ENCODE results near the gene LYPD4.
A peak's percentile ranks its signal among the peaks of the same experiment; 100 is the strongest.

LYPD4 gene

DNA sequence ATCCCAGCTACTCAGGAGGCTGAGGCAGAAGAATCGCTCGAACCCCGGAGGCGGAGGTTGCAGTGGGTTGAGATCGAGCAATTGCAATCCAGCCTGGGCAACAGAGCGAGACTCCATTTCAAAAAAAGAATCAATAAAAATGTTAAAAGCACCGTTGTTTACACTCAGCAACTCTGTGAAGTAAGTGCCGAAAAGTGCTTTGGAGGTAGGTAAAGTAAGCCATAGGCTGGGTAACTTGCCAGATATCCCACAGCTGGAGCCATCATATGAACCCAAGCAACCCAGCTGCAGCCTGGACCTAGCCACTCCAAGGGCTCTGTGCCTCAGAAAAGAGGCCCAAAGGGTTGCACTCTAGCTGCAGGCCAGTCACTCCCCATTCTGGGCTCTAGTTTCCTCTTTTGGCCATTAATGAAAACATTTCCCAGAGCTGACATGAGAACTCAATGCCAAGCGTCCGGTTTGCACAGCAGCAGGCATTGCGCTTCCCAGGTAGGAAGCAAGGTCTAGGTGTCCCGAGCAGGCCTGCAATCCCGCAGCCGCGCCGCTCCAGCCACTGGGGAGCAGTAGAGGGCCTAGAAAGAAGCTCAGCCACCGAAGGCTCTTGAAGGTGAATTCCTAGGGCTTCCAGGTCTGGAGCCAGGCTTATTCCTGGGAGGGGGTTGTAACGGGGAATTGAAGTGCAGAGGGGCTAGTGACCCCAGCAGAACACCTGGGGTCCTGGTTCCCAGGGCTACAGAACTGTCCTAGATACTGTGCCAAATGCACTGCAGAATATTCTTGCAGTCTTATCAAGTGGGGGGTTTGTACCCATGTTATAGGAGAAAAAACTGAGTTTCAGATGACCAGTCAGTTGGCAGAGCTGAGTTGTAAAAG, 28.5 kb upstream of the LYPD4 start:
- DNase-seq (ENCODE audit: low read depth), result peak; percentile 47

DNA sequence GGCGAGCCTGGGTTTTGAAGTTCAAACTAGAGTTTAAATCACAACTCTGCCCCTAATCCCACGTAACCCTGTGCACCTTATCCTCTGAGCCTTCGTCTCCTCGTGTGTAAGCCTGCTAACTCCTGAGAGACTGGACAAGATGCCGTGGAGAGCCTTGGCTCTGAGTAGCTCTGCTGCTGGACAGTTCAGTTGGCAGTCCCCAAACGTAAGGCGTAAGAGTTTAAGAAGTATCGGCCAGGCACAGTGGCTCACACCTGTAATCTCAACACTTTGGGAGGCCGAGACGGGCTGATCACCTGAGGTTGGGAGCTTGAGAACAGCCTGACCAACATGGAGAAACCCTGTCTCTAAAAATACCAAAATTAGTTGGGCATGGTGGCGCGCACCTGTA, 27.9 kb upstream of the LYPD4 start:
- no peak for DNase-seq (ENCODE audit: low read depth)

DNA sequence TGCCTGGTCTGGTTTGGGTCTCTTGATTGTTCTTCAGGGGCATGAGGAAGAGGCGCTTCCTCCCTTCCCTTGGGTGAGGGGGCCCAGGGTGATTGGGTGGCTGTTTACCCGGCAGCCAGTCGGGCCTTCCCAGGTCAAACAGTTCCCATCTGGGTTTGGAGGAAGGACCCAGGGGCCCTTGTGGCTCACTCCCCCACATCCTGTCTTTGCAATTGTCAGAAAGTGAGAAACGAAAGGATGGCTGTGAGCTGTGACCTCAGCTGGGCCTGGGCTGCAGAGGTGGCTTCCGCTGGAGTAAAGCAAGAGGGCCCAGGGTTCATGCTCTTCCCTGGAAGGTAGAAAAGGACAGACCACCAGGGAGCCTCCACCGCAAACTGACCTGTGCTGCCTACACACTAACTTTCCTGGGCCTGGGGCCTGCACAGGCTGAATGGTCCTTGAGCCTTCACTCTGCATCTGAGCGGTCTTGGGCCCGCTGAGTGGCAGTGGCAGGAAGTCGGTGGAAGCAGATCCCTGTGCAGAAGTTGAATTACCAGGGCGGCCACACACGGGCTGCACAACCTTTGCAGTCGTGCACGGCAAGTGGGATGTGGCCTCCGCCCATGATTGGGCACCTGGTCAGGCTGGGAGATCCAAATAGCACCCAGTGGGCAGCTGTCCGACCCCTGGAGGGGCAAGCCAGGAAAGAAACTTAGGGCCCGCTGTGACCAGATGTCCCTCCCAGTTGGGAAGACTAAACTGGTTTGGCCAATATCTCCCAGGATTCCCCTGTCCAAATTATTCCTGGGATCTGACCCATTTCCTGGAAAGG, 27.3 kb upstream of the LYPD4 start:
- DNase-seq (ENCODE audit: low read depth), result peak; percentile 42

DNA sequence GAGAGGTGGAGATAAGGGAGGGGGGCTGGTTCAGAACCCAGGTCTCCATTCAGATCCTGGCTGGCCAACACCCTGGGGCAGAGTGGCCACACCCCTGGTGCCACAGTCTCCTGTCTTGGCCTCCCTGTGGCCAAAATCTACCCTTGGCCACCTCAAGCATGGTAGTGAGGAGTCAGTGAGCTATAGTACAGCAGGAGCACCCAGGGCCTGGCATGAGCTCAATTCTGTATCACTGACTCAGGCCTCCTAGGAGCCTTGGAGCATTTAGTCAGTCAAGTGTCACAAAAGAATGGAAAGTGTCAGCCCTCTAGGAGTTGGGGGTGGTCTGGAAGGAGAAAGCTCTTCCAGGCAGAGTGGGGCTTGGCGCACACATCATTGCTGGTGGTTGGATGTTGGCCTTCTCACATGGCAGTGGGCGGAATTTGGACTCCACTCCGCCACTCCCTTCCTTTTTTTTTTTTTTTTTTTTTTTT, 26.0 kb upstream of the LYPD4 start:
- no peak for DNase-seq (ENCODE audit: low read depth)

DNA sequence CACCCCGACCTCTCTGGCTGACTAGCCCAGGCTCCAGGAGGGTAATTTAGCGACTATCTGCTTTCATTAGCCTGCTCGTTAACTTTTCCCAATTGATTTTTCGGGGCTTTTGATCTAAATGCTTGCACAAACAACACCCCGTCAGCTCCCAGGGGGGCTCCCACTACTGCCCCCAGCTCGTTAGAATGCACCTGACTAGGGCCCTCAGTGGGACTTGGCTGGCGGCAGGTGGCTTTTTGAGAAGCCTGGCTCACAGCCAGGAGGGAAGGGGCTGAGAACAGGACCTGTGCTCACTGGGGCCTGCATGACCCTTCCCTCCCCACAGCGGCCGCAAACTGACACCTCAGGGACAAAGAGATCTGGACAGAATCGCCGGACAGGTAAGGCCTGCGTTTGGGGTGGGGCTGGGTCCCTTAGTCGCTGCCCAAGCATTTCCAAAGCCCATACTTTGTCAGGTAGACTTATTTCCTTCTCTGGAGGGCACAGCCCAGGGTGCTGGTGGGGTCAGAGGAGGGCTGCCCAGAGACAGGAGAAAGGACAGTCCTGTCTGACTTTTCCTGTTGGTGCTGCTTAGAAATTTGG, 25.0 kb upstream of the LYPD4 start:
- DNase-seq (ENCODE audit: low read depth), result no peak

DNA sequence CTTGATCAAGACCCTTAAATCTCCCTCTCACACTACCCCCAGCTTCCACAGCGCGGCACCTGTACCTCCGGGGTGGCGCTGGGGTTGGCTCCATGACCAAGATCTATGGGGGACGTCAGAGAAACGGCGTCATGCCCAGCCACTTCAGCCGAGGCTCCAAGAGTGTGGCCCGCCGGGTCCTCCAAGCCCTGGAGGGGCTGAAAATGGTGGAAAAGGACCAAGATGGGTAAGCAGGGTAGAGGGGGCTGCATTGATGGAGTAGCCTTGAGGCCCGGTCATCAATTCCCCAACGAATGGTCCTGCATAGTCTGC, 24.5 kb upstream of the LYPD4 start:
- no peak for DNase-seq (ENCODE audit: low read depth)

DNA sequence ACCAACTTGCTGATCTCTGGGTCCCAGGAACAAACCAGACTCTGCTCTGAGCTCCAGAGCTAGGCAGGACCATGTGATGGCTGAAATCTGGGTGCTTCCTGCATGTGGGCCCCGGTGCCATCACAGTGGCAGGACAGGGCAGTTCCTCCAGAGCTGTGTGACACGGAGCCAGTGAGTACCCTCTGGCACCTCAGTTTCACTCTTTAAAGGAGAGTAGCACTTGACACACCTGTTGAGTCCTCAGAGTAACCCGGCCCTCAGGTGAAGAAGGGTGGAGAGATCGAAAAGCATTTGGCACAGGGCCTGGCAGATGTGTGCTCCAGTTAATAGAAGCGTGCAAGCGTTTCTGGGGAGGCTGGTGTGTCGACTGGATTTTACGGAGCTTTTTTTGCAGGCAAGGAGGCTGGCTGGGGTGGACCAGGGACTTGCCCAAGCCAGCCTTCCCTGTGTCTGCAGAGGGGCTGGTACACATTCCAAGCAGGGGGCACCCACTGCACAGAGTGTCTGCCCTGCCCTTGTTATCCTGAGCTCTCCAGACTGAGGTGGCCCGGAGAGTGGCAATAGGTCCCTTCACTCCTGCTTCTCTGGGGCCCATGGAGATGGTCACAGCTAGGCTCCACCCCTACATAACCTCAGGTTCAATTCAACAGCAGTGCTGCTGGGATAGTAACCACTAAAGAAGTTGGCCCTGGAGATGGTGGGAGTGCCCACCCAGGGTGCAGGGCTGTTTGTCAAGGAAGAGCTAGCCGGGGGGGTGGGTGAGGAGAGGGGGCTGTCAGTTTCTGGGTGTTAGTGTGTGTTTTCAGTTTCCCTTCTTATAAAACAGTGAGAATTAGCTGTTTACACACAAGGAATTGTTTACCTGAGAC, 23.9 kb upstream of the LYPD4 start:
- no peak for DNase-seq (ENCODE audit: low read depth)

DNA sequence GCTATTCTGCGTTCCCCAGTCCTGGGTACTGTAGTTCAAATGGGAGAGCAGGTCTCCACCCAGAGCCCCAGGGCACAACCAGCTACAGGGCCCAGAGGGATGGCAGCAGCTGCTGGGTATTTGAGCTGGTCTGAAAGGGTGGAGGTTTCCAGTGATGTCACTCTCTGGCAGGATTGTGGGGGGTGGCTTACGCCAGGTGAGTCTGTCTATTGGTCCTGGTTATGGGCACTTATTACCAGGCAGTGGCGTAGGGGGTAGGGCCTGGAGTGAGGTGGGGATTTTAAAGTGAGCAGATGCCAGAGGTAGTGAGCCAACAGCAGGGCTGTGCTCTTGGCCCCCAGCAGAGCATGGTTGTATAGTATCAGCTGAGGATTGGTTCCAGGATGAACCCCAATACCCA, 21.8 kb upstream of the LYPD4 start:
- DNase-seq (ENCODE audit: low read depth), result no peak

DNA sequence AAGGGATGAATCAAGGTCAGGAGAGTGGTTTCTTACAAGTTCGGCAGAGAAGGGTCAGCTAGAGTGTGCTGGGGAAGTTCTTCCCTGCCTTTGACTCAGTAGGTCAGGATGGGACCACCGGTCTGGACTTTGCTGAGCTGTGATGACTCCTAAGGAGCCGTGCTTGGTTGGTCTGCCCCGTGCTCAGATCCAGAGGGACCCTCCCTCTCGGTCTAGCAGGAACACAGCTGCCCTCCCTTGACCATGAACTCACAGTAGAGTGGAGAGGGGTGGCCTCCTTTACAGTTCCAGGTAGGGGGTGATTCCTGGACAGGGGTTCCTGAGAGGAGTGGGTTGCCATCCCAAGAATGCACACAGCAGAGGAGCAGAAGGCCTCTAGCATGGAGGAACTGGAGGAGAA, 19.9 kb upstream of the LYPD4 start:
- no peak for DNase-seq (ENCODE audit: low read depth)

DNA sequence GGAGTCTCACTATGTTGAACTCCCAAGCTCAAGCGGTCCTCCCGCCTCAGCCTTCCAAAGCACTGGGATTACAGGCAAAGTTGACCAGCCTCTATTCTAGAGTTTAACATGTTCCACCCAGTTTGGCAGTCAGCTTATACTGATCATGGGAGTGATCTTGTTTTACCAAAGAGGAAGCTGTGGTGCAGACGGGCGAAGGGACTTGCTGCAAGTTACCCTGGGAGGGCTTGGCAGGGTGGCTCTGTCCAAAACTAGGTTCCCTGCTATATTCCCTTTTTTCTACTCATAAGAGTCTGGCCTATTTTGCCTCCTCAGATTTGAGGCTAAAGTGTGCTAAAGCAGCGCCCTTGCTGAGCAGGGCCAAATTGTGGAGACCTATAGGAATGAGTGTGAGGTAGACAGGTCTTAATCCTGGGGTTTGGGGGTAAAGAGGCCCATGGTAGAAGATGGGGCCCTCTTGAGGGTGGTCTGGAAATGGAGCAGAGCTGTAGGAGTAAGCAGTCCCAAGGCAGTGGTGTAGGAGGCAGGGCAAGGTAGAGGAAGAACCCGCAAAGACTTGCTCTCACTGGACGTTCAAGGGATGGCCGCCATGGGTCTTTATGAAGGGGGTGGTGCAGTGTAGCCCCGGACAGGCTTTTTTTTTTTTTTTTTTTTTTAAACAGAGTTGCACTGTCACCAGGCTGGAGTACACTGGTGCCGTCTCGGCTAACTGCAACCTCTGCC, 18.9 kb upstream of the LYPD4 start:
- no peak for DNase-seq (ENCODE audit: low read depth)

DNA sequence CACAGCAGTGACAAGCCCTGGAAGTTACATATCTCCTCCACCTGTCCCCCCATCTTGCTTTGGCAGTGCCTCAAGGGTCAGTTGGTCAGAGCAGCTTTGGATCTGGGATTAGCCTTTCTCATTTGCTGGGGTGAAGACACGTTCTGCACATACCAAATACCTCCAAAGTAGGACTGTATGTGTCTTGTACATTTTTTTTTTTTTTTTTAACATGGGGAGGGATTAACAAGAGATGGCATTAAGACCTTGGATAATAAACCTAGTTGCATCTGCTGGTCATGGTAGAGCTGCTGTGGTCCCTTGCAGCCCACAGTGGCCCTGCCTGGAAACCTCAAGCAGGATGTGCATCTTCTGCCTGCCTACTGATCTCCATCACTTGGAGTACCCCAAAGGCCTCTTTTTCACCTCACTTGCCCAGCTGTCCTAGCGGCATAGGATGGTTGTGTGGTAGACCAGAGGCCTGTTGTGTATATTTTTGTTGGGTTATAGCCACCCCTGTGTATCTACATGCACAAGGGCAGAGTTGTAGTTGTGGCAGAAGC, 18.0 kb upstream of the LYPD4 start:
- no peak for DNase-seq (ENCODE audit: low read depth)

DNA sequence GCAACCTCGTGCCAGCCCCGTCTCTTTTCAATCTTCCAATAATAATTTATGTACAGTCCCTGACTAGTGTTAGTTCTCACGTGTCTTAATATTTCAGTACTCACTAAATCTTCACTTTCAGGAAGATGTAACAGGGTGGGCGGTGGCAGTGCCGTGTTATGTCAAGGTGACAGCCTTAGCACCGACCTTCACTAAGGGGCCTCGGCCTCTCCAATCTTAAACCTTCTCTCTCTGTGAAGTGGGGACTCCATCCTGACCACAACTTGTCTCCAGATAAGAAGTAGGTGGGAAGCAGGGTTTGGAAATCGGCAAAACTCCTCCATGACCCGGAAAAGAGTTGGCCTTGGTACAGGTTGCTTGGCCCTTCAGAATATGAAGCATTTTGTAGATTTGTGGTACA, 17.4 kb upstream of the LYPD4 start:
- DNase-seq (ENCODE audit: low read depth), result no peak

DNA sequence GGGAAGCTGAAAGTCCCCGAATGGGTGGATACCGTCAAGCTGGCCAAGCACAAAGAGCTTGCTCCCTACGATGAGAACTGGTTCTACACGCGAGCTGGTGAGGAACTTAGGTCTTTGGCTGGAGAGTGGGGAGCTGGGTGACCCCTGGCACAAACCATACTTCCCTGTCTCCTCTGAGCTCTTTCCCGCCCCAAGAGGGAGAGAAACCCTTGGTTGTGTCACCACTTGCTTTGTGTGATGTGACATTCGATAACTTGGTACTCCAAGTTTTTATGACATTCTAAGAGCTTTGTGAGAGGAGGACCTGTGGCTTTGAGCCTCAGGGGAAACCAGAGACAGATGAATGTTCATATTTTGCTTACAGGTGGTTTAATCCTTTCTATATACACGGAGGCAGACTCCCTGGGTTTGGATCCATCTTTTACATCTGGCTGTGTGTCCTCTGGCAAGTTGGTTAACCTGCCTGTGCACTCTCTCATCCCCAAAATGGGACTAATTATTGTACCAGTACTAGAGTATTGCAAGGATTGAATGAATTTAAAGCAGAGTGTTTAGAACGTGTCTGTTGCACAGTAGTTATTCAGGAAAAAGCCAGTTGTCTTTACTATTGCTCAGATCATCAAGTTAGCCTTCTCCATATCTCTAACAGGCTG, 16.8 kb upstream of the LYPD4 start:
- DNase-seq (ENCODE audit: low read depth), result no peak

DNA sequence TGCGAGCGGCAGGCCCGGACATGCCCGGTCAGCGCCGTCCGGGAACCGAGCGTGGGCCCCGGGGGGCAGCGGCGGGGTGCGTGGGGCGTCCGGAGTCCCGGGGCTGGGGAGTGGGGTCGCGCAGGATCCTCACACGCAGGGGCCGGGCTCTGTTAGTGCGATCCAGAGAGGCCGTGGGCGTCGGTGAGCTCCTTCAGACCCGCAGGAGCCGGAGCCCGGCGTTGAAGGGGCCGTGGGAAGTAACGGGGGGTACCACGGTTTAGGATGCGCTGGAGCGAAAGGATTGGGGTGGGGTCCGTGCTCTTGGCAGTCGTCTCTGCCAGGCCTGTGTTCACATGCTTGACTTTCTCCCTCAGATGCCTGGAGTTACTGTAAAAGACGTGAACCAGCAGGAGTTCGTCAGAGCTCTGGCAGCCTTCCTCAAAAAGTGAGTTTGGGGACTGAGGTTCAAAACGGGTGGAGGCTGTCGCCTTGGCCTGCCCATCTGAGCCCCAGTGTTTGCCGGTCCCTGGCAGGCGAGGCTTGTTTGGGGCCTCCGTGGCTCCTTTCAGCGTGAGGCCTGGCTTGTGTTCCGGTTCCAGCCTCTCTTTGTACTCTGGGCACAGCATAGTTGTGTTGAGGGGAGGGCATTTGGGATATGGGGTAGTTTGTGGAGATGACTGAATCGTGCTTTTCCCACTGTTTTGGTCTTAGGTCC, 16.1 kb upstream of the LYPD4 start:
- DNase-seq (ENCODE audit: low read depth), result no peak

DNA sequence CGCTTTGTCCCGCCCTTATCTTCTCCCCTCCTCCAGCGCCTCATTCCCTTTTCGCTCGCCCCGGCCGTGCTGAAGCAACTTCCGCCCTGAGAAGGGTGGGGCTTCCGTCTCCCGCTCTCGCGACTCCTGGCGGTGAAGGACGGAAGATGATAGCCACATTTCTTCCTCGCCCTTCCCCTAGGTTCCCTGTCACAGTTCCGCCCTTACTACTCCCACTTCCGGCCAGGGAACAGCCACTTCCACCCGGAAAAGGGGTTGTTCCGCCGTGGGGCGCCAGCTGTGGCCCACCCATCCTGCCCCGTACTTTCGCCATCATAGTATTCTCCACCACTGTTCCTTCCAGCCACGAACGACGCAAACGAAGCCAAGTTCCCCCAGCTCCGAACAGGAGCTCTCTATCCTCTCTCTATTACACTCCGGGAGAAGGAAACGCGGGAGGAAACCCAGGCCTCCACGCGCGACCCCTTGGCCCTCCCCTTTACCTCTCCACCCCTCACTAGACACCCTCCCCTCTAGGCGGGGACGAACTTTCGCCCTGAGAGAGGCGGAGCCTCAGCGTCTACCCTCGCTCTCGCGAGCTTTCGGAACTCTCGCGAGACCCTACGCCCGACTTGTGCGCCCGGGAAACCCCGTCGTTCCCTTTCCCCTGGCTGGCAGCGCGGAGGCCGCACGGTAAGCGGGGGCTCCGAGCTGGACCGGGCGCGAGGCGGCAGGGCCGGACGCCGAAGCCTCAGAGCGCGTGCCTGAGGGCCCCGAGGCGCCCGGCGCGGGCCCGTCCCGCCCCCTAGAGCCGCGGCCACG, 15.3 kb upstream of the LYPD4 start, which contains the start of gene RPS19:
RPS19 (plus strand) TSS at position 638 of the 801 bp plus-strand sequence. CDS start 520 bp downstream, outside the sequence.
- DNase-seq (ENCODE audit: low read depth), result peak; percentile 97

DNA sequence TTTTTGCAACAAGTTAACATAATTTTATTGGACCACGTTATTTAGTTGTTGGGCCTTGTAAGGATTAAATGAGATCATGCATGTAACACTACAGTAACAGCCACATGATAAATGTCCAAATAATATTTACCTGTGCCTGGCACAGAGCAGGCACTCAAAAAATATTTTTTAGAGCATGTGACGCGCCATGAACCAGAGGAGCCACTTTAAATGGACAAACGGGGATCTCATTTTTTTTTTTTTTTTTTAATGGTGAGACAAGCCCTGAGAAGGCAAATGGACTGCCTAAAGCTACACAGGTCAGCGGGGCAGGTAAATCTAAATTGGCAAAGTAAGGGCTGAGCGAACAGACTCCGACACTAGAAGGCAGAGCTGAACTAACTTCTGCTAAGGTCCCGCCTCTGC, 14.7 kb upstream of the LYPD4 start:
- no peak for DNase-seq (ENCODE audit: low read depth)

DNA sequence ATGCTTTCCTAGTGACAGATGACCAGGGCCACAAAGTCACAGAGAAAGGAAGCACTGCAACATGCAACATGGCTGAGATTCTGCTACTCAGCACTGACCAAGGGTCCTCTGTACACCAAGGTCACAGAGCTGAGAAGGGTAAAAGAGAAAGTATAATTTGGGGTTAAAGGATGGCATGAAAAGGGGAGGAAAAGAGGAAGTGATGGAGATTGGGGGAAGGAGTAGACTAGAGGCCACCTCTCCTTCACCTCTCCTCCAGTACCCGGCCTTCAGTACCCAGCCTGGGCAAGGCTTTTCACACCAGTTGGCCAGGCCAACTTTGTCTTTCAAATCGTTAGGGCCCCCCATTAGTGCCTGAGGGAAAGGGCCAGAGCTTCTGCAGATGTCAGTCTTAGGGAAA, 9.3 kb upstream of the LYPD4 start:
- DNase-seq (ENCODE audit: low read depth), result no peak

DNA sequence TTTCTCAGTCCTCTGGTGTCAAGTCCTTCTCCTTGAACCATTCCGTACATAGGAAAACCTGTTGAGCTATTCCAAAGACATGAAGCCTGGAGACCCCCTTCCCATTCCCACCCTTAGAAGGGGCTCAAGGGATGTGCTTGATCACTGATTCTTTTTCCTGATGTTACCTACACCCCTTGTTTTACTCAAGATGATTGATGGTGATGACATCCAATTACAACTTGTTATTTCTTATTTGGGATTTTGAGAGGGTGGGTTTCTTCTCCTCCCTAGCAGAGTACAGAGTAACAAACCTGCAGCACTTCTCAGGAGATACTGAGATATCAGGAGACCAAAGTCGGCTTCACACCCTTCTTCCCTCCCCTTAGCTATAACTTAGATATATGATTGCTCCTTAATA, 8.9 kb upstream of the LYPD4 start:
- no peak for DNase-seq (ENCODE audit: low read depth)

DNA sequence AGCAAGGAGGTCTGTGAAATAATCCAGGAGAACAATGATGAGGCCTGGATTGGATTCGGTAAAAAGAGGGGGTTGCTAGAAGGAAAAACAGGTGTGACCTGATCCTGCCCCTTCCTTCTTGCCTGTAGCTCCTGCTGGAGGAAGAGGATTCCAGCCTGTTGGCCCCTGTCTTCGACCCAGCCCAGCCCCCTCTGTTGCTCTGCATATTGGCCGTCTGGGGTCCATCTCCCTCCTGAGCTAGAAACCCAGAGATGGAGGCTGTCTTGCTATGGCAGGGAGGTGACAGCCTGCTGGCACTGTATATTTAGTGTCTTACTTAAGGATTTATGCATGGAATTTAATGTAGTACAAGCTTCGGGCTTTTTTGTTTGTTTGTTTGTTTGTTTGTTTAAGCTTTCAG, 7.0 kb upstream of the LYPD4 start:
- DNase-seq (ENCODE audit: low read depth), result no peak
